MCF 10A (cell line): ENCODE data around the gene GAD1. TPM values are rescaled to one million over a fixed set of nuclear protein-coding genes. Genes with fewer than 3 reads are reported as not detected.

Source experiments
- BruUV-seq: library from RNA; stranded (reverse); fragments of 400-500 nt; replicated peaks from 2 replicates; lab custom pipeline; 2021; lab: Mats Ljungman, UMichigan
- CTCF ChIA-PET: fragments of 300-600 bp; sonication (Branson Sonifier 250); formaldehyde crosslinking; extraction: SDS; loops from one replicate; lab custom pipeline; 2021; ENCODE audit warnings: antibody characterized with exemption, inconsistent platforms; lab: Yijun Ruan, JAX
- POLR2A ChIA-PET: fragments of 300-600, 350-650 bp; sonication (Branson Sonifier 250); formaldehyde crosslinking; extraction: SDS; loops from one replicate; lab custom pipeline; 2020; ENCODE audit warnings: antibody characterized with exemption, inconsistent platforms; lab: Yijun Ruan, JAX
- DNase-seq: peaks from one replicate; pipeline ENCODE4 v3.0.0-alpha.2; 2018; ENCODE audit not compliant: unreplicated experiment
- H3K27ac Mint-ChIP-seq: one replicate; pipeline ENCODE4 v1.8.0; 2022; ENCODE audit warnings: mild to moderate bottlenecking, low read depth, mixed read lengths; ENCODE audit not compliant: unreplicated experiment
- H3K27me3 Mint-ChIP-seq: one replicate; pipeline ENCODE4 v1.8.0; 2022; ENCODE audit warnings: mixed read lengths; ENCODE audit not compliant: insufficient read depth, unreplicated experiment
- H3K36me3 Mint-ChIP-seq: one replicate; pipeline ENCODE4 v1.8.0; 2022; ENCODE audit warnings: mild to moderate bottlenecking, moderate library complexity, mixed read lengths; ENCODE audit not compliant: insufficient read depth, unreplicated experiment
- H3K4me1 Mint-ChIP-seq: one replicate; pipeline ENCODE4 v1.8.0; 2022; ENCODE audit warnings: mixed read lengths; ENCODE audit not compliant: insufficient read depth, unreplicated experiment
- H3K4me3 Mint-ChIP-seq: one replicate; pipeline ENCODE4 v1.8.0; 2022; ENCODE audit warnings: mild to moderate bottlenecking, moderate library complexity, mixed read lengths; ENCODE audit not compliant: unreplicated experiment
- H3K9me3 Mint-ChIP-seq: one replicate; pipeline ENCODE4 v1.8.0; 2022; ENCODE audit warnings: mixed read lengths; ENCODE audit not compliant: unreplicated experiment
- intact Hi-C: fragments of 100-400 bp; cut with micrococcal nuclease; formaldehyde crosslinking; loops from 2 replicates; pipeline ENCODE4 v1.14.1; 2022
- total RNA-seq: library from RNA; stranded (reverse); gene quantifications from 2 replicates; pipeline ENCODE4 v1.2.3, GENCODE V29; 2022
- TF ChIP-seq, protein P1 (sequence below): fragments of 200-600 bp; IDR thresholded peaks from one replicate; pipeline ENCODE4 v1.8.0; 2022; ENCODE audit warnings: antibody characterized with exemption, mild to moderate bottlenecking; ENCODE audit not compliant: unreplicated experiment

GAD1 gene
- total RNA-seq, 1 experiment from 2014 or later = 2.5 TPM

DNA sequence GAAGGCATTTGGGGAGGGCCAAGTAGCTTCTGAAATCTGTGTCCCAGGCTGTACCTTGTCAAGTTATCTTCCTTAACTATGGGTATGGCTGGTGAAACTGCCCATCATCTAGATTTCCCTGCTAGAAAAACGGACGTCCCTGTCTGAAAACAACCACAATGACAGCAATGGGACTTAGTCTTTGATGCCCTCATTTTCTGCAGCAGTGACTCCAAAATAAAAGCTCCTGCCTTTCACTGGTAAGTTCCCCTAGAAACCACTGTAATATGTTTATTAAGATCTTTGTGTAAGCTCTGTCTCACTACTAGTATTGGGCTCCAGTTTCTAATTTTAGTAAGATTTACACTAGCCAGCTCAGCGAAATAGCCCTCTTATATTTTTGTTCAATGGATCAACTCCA is 65.2 kb downstream of the GAD1 start:
- TF ChIP-seq, protein P1, sequence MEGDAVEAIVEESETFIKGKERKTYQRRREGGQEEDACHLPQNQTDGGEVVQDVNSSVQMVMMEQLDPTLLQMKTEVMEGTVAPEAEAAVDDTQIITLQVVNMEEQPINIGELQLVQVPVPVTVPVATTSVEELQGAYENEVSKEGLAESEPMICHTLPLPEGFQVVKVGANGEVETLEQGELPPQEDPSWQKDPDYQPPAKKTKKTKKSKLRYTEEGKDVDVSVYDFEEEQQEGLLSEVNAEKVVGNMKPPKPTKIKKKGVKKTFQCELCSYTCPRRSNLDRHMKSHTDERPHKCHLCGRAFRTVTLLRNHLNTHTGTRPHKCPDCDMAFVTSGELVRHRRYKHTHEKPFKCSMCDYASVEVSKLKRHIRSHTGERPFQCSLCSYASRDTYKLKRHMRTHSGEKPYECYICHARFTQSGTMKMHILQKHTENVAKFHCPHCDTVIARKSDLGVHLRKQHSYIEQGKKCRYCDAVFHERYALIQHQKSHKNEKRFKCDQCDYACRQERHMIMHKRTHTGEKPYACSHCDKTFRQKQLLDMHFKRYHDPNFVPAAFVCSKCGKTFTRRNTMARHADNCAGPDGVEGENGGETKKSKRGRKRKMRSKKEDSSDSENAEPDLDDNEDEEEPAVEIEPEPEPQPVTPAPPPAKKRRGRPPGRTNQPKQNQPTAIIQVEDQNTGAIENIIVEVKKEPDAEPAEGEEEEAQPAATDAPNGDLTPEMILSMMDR = no peak
- Mint-ChIP-seq H3K9me3 (no peaks in the 10 kb centered on the region), H3K4me3 (no peak overlapping the region), H3K27ac (no peak overlapping the region), H3K27me3 (peaks cover 28% of the 10 kb centered on the region), H3K4me1 (peaks cover 37% of the 10 kb centered on the region), H3K36me3 (no peaks in the 10 kb centered on the region)
- BruUV-seq = no TSS peak
- no peak for DNase-seq
- intact Hi-C loops = no loop called here
- ChIA-PET POLR2A (interaction anchor here (0.8 kb wide), 1 partner anchor 13 kb away, joined by 3 read pairs; no protein-coding TSS in a partner anchor), CTCF (interaction anchor here (1.1 to 1.9 kb wide), 3 partner anchors 9 to 69 kb away, joined by 3 to 11 read pairs (median 5); no protein-coding TSS in a partner anchor)

DNA sequence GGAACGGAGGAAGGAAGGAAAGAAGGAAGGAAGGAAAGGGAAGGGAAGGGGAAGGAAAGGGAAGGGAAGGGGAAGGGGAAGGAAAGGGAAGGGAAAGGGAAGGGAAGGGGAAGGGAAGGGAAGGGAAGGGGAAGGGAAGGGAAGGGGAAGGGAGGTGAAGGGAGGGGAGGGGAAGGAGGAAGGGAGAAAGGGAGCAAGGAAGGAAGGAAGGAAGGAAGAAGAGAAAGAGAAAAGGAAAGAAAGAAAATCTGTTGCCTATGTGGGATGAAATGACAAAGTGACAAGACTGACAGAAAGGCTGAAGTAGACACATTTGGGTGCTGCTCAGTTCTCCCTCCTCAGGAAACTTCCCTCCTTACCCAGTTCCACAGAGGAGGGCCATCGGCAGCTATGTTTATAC is 66.1 kb downstream of the GAD1 start:
- ChIA-PET CTCF (interaction anchor here (1.9 kb wide), 1 partner anchor 10 kb away, joined by 11 read pairs; no protein-coding TSS in a partner anchor), POLR2A (interaction anchor here (0.6 kb wide), 1 partner anchor 42 kb away, joined by 3 read pairs; no protein-coding TSS in a partner anchor)
- Mint-ChIP-seq H3K27me3 (peaks cover 28% of the 10 kb centered on the region), H3K9me3 (no peaks in the 10 kb centered on the region), H3K36me3 (no peaks in the 10 kb centered on the region), H3K27ac (no peak overlapping the region), H3K4me3 (no peak overlapping the region), H3K4me1 (peaks cover 36% of the 10 kb centered on the region)
- no TSS peak for BruUV-seq
- TF ChIP-seq, protein P1 = no peak
- no peak for DNase-seq
- intact Hi-C loops = no loop called here

DNA sequence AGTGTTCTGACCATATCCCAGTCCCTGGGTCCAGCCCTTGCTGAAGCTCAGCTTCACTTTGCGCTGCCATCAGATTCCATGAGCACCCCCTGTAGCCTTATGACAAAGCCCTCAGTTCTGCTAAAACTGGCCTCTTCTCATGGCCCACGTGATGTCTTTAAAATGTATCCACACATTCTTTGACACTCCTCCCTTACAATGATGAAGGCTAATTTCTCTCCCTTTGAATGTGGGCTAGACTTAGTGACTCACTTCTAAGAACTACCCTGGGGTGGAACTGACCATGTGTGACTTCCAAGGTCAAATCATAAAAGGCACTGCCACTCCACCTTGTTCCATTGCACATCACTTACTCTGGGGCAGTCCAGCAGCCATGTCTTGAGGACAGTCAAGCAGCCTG is 67.0 kb downstream of the GAD1 start:
- Mint-ChIP-seq H3K27ac (no peak overlapping the region), H3K9me3 (no peaks in the 10 kb centered on the region), H3K4me3 (no peak overlapping the region), H3K27me3 (peaks cover 28% of the 10 kb centered on the region), H3K4me1 (peaks cover 27% of the 10 kb centered on the region), H3K36me3 (no peaks in the 10 kb centered on the region)
- ChIA-PET POLR2A (no interaction called here), CTCF (interaction anchor here (1.2 to 2.5 kb wide), 2 partner anchors 10 to 559 kb away, joined by 4 to 7 read pairs; no protein-coding TSS in a partner anchor)
- no peak for DNase-seq
- TF ChIP-seq, protein P1 = no peak
- no TSS peak for BruUV-seq
- intact Hi-C loops = no loop called here

DNA sequence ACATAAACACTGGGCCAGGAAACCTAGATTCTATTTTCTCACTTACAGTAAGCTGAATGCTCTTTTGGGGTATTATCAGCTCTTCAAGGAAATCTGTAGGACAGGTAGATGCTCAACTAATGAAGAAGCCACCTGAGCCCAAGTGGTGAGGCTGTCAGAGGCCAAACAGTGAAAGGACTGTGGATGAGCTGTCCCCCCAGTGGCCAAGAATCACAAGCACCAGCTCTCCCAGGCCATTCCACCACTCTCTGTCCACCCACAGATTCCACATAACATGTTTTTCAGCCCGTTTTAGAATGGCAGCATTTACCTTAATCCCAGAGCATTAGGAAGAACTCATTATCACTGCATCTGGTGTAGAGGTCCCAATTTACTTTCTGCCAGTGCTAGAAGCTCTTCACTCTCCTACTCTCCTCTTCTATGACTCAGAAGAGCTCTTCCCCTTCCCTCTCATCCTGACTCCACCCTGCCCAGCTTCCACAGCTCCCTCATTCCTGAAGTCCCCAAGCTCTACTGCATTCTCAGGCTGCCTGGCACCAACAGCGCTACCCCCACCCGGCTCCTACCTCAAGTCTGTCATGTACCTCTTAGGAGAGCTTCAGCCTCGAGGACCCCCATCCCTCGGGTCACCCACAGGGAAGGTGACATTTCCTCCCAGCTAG is 68.6 kb downstream of the GAD1 start:
- Mint-ChIP-seq H3K9me3 (no peaks in the 10 kb centered on the region), H3K27ac (no peak overlapping the region), H3K36me3 (no peaks in the 10 kb centered on the region), H3K4me1 (peaks cover 26% of the 10 kb centered on the region), H3K4me3 (no peak overlapping the region), H3K27me3 (peaks cover 28% of the 10 kb centered on the region)
- ChIA-PET POLR2A (interaction anchor here (1.0 to 1.2 kb wide), 2 partner anchors 12 to 44 kb away, joined by 3 read pairs; partner anchors contain the start of gene GORASP2), CTCF (interaction anchor here (0.7 to 2.5 kb wide), 5 partner anchors 11 to 524 kb away, joined by 3 to 7 read pairs (median 3); no protein-coding TSS in a partner anchor)
- intact Hi-C loops = no loop called here
- no TSS peak for BruUV-seq
- DNase-seq = no peak
- TF ChIP-seq, protein P1 = no peak
